GM21825 (cell line): ENCODE results near the gene EIF3K.
"Not testable (repeated sequence)": the region's sequence is repeated elsewhere in the genome, so short reads cannot be mapped to it uniquely, and the experiment has no call there.

Source experiments
- ATAC-seq: cut with Tn5 transposase; IDR thresholded peaks from one replicate; pipeline ENCODE4 v1.9.1; 2021; ENCODE audit warnings: mild to moderate bottlenecking, moderate library complexity; ENCODE audit not compliant: unreplicated experiment

EIF3K gene

DNA sequence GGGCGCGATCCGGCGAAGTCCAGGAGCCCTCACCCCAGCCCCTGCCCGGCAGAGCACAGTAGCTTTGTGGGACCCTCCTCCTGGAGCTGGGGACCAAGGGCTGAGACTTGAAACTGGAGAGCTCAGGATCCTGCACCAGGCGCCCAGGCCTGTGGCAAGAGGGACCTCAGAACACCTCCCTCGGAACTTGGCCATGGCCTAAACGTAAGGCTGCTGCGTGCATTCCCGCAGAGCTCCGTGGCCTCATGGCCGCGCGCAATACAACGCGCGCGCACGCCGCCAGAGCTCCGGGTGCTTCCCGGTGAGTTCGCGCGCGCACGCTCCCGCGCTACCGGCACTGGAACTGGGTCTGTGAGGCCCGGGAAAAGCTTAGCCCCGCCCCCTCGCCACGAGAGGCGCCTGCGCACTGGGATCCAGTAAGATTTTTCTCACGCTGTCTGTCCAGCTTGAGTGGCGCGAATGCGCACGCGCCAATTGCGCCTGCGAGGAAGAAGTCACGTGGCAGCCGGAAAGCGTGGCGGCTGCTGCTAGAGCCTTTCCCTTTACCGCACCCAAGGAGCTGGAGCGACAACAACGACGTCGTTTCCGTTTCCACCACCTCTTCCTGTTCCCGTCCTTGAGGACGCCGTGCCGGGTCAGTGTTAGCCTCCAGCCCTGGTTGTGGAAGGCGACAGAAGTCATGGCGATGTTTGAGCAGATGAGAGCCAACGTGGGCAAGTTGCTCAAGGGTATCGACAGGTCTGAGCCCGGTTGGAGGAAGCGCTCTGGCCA lies at the start of gene EIF3K:
Gene EIF3K (plus strand): TSS at position 599 of the 771 bp plus-strand sequence. CDS start 81 bp downstream, at position 680.
- ATAC-seq, result peak; percentile 49

DNA sequence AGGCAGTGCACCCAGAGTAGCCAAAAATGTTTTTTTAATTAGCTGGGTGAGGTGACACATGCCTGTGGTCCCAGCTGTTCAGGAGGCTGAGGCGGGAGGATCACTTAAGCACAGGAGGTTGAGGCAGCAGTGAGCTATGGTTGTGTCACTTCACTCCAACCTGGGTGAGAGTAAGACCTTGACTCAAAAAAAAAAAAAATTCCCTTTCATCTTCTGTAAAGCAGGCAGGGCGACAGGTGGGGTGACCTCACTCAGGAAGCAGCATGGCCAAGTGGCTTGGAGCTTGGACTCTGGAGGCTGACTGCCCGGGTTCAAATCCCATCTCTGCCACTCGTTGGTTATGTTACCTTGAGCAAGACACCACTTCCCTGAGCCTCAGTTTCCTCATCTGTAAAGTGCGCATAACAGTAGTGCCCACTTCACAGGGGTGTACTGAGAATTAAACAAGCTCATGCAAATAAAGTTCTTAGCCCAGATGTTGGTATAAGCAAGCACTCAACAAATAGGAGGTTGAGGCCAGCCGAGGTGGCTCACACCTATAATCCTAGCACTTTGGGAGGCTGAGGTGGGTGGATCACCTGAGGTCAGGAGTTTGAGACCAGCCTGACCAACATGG lies 49.5 kb upstream of the EIF3K start:
- ATAC-seq, result no peak

- ATAC-seq, result no peak
These were observed 47.3 kb upstream of the EIF3K start for GRCh38 chr19:38571682-38572081.

- ATAC-seq, result no peak
These were observed 41.2 kb upstream of the EIF3K start for GRCh38 chr19:38577826-38578225.

DNA sequence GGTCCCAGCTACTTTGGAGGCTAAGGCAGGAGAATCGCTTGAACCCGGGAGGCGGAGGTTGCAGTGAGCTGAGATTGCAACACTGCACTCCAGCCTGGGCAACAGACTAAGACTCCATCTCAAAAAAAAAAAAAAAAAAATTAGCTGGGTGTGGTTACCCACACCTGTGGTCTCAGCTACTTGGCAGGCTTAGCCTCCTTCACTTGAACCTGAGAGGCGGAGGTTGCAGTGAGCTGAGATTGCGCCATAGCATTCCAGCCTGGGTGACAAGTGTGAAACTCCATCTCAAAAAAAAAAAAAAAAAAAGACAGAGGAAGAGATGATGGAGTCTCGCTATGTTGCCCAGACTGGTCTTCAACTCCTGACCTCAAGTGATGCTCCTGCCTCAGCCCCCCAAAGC lies 39.7 kb upstream of the EIF3K start:
- not testable (repeated sequence) for ATAC-seq

DNA sequence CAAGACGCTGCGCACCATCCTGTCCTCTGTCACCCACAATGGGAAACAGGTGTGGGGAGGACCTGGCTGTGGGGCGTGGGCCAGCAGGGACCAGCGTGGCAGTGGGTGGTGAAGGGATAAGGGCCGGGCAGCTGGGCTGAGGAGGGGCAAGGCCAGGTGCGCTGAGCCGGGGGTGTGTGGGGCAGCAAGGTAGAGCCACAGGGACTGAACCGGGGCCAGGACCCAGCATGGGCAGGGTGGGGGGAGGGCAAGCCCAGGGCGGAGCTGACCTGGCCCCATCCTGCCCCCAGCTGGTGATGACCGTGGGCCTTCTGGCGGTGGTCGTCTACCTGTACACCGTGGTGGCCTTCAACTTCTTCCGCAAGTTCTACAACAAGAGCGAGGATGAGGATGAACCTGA lies 38.9 kb upstream of the EIF3K start:
- ATAC-seq, result no peak

- ATAC-seq, result no peak
These were observed 35.6 kb upstream of the EIF3K start for GRCh38 chr19:38583219-38583984.

GRCh38 chr19:38583985-38584305 lies 35.0 kb upstream of the EIF3K start:
- ATAC-seq, result no peak

DNA sequence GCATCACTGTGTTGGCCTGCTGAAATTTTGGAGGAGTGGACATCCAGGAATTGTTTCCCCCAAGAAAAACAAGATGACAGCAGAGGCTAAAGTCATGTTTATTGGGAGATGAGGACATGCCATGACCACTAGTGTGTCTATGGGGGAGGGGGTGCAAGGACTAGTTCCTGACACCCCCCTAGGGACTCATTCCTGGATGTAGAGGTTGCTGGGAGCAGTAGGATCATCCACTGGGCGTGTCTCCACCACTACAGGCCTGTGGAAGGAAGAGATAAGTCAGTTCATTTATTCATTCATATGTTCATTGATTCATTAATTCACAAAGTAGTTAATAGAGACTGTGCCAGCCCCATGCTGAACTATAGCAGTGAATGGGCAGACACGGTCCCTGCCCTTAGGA lies 31.4 kb upstream of the EIF3K start:
- ATAC-seq, result no peak

- ATAC-seq, result no peak
These were observed 30.9 kb upstream of the EIF3K start for GRCh38 chr19:38588041-38588440.

GRCh38 chr19:38592940-38593339 lies 26.0 kb upstream of the EIF3K start:
- no peak for ATAC-seq

DNA sequence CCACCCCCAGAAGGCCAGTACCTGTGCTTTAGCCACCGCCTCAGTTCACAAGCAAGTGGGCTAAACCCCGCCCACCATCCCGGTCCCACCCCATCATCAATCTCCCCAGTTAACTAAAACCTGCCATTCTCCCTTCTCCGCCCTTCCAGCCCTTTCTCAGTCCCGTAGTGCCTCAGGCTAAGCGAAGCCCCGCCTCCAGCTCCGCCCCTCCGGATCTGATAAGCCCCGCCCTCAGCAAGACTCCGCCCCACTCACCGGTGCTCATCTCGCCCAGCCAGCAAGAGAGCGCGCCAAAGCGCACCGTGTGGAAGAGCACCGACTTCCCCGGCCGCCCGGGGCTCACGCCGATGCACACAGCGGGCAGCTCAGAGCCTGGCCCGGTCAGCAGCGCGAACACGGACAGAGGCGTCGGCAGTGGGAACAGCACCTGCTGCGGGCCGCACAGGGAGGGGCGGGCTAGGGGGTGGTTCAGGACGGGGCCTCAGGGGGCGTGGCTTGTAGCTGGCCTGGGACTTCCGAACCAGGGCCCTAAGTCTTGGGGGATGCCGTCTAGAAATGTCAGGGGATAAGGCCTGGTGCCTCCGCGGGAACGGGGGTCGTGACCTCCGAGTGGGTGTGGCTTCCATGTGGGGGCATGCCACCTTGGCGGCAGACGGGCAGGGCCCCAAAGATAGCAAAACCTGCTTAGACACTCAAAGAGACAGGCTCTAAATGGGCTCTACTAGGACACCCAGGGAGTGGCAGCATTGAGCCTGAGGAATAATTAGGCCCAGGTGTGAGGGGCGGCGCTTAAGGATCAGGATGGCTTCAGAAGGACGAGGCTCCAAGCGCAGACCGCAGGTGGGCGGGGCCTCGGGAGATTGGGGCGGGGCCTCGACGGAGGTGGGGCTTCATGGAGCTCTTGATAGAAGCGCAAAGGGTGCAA lies 22.7 kb upstream of the EIF3K start:
- ATAC-seq, result no peak

- ATAC-seq, result no peak
These were observed 21.9 kb upstream of the EIF3K start for GRCh38 chr19:38597075-38597474.

GRCh38 chr19:38599722-38600121 lies 19.3 kb upstream of the EIF3K start:
- no peak for ATAC-seq

DNA sequence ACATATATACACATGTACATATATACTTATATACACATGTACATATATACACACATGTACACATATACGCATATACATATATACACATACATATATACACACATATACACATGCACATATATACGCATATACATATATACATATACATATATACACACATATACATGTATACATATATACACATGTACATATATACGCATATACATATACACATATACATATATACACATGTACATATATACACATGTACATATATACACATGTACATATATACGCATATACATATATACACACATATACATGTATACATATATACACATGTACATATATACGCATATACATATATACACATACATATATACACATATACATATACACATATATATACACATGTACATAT lies 16.1 kb upstream of the EIF3K start:
- ATAC-seq, result not testable (repeated sequence)

- no peak for ATAC-seq
These were observed 12.9 kb upstream of the EIF3K start for GRCh38 chr19:38606131-38606530.

- ATAC-seq, result no peak
These were observed 4.7 kb upstream of the EIF3K start for GRCh38 chr19:38614289-38614688.

GRCh38 chr19:38615007-38615581 lies 3.9 kb upstream of the EIF3K start:
- no peak for ATAC-seq

DNA sequence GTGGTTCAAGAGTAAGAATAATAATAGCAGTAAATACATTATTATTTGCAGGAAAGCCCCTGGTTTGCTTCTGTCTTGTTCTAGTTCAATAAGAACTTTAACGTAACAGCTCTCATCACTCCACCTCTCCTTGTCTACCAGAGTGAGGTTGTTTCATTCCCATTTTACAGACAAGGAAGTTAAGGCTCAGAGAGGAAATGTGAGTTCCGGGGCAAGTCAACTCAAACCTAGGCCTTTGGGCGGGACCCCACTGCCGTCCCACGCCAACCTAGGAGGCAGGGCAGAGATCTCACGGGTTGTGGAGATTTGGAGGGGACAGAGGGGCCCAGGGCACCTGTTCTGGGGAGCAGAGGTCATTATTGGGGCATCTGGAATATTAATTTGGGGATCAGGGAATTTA lies 2.7 kb upstream of the EIF3K start:
- no peak for ATAC-seq

DNA sequence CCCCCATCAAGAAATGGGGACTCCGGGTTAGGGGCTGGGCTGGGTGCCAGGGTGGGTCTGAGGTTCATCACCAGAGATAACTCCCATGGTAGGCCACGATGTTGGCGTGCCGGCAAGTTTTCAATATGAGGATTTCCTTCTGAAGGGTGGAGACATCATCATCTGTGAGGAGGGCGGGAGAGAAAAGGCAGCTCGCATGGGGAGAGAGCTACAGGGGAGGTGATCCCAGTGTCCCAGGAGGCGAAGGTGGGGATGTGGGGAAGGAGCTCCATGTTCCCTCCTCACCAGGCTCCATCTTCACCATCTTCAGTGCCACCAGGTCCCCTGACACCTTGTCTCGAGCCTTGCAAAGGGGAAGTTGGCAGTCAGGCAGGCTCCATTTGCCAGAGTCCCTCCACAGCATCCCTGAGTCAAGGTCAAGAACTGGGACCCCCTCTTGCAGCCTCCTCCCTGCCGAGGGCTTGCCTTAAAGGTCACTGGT lies 1.7 kb upstream of the EIF3K start:
- peak; percentile 2 for ATAC-seq
